Panc1 (cell line): ENCODE measurements around the gene CHCHD3.

Source experiments
- SIN3A ChIP-seq: IDR thresholded peaks from 2 replicates; pipeline ENCODE4 v1.6.1; 2012; ENCODE audit warnings: low read depth, mild to moderate bottlenecking, low read length, moderate library complexity, borderline replicate concordance; ENCODE audit not compliant: insufficient read depth
- TCF7L2 ChIP-seq: IDR thresholded peaks from 2 replicates; pipeline ENCODE4 v1.6.1; 2011; ENCODE audit warnings: mild to moderate bottlenecking, low read depth, low read length, inconsistent platforms
- TF ChIP-seq, protein P1 (sequence below): fragments of 450-650 bp; IDR thresholded peaks from 2 replicates; pipeline ENCODE4 v1.5.1; 2017; ENCODE audit warnings: mild to moderate bottlenecking

DNA sequence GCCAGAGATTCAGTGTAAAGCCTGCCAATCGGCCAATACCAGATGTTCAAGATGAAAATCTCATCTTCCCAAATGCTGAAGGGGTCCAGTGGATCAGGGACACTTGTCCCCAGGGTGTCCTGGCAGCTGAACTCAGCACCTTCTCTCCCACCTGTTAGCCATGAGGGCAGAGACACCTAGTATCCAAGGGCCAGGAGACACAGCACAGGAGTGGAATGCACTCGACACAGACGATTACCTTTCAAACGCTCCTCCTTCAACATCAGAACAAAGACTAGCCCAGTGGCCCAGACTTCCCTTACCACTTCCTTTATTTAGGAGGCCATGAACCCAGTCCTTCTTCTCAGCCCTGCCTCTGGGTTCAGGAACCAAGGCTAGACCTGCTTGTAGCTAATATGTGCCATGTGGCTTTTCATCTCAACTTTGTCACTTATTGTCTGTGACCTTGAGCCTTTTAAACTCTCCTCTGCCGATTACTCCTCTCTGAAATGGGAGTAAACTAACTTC lies 325.4 kb downstream of the CHCHD3 start:
- TF ChIP-seq, protein P1, sequence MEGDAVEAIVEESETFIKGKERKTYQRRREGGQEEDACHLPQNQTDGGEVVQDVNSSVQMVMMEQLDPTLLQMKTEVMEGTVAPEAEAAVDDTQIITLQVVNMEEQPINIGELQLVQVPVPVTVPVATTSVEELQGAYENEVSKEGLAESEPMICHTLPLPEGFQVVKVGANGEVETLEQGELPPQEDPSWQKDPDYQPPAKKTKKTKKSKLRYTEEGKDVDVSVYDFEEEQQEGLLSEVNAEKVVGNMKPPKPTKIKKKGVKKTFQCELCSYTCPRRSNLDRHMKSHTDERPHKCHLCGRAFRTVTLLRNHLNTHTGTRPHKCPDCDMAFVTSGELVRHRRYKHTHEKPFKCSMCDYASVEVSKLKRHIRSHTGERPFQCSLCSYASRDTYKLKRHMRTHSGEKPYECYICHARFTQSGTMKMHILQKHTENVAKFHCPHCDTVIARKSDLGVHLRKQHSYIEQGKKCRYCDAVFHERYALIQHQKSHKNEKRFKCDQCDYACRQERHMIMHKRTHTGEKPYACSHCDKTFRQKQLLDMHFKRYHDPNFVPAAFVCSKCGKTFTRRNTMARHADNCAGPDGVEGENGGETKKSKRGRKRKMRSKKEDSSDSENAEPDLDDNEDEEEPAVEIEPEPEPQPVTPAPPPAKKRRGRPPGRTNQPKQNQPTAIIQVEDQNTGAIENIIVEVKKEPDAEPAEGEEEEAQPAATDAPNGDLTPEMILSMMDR: no peak
- TF ChIP-seq SIN3A: no peak
- TF ChIP-seq TCF7L2: no peak
